Ishikawa (cell line): Measurements from ENCODE around the gene GPR15.

ENCODE experiments used
- CEBPB ChIP-seq: IDR thresholded peaks from 2 replicates; pipeline ENCODE4 v1.6.1; 2012
- CREB1 ChIP-seq: IDR thresholded peaks from 2 replicates; pipeline ENCODE4 v1.6.1; 2012; ENCODE audit warnings: low read depth
- EGR1 ChIP-seq: IDR thresholded peaks from 2 replicates; pipeline ENCODE4 v1.6.1; 2012
- EP300 ChIP-seq: IDR thresholded peaks from 2 replicates; pipeline ENCODE4 v1.6.1; 2012; ENCODE audit warnings: borderline replicate concordance
- FOXM1 ChIP-seq: IDR thresholded peaks from 2 replicates; pipeline ENCODE4 v1.6.1; 2012; ENCODE audit warnings: low read depth, borderline replicate concordance
- RAD21 ChIP-seq: IDR thresholded peaks from 2 replicates; pipeline ENCODE4 v1.6.1; 2012; ENCODE audit warnings: low read depth
- TAF1 ChIP-seq: IDR thresholded peaks from 2 replicates; pipeline ENCODE4 v1.6.1; 2012; ENCODE audit warnings: low read depth, mild to moderate bottlenecking
- TCF12 ChIP-seq: IDR thresholded peaks from 2 replicates; pipeline ENCODE4 v1.6.1; 2012; ENCODE audit warnings: low read depth
- TEAD4 ChIP-seq: IDR thresholded peaks from 2 replicates; pipeline ENCODE4 v1.6.1; 2012
- YY1 ChIP-seq: IDR thresholded peaks from 2 replicates; pipeline ENCODE4 v1.6.1; 2012; ENCODE audit warnings: low read depth
- TF ChIP-seq, protein P1 (sequence below): IDR thresholded peaks from 2 replicates; pipeline ENCODE4 v1.6.1; 2012
- TF ChIP-seq, protein P2 (sequence below): IDR thresholded peaks from 2 replicates; pipeline ENCODE4 v1.6.1; 2012; ENCODE audit warnings: low read depth, mild to moderate bottlenecking

DNA sequence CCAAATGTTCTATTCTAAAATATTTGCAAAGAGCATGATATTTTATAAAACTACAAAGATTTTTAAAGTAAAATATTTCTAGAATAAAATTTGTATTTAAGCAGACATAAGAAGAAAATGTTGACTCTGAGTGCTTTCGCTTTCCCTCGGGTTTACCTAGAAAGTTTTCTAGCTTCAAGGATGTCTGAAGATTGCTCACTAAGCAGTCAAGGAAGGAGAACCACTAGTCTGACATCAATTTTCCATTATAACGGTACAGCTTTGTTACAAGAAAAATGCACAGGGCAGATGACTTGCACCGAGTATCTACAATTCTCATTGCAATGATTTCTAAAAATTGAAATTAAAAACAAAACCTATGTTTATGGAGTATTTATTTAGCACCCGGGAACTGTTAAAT is 14.2 kb downstream of the GPR15 start:
- TF ChIP-seq TEAD4: no peak
- no peak for TF ChIP-seq YY1
- no peak for TF ChIP-seq EP300
- TF ChIP-seq, protein P1, sequence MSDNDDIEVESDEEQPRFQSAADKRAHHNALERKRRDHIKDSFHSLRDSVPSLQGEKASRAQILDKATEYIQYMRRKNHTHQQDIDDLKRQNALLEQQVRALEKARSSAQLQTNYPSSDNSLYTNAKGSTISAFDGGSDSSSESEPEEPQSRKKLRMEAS: no peak
- TF ChIP-seq FOXM1: no peak
- TF ChIP-seq, protein P2, sequence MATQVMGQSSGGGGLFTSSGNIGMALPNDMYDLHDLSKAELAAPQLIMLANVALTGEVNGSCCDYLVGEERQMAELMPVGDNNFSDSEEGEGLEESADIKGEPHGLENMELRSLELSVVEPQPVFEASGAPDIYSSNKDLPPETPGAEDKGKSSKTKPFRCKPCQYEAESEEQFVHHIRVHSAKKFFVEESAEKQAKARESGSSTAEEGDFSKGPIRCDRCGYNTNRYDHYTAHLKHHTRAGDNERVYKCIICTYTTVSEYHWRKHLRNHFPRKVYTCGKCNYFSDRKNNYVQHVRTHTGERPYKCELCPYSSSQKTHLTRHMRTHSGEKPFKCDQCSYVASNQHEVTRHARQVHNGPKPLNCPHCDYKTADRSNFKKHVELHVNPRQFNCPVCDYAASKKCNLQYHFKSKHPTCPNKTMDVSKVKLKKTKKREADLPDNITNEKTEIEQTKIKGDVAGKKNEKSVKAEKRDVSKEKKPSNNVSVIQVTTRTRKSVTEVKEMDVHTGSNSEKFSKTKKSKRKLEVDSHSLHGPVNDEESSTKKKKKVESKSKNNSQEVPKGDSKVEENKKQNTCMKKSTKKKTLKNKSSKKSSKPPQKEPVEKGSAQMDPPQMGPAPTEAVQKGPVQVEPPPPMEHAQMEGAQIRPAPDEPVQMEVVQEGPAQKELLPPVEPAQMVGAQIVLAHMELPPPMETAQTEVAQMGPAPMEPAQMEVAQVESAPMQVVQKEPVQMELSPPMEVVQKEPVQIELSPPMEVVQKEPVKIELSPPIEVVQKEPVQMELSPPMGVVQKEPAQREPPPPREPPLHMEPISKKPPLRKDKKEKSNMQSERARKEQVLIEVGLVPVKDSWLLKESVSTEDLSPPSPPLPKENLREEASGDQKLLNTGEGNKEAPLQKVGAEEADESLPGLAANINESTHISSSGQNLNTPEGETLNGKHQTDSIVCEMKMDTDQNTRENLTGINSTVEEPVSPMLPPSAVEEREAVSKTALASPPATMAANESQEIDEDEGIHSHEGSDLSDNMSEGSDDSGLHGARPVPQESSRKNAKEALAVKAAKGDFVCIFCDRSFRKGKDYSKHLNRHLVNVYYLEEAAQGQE: no peak
- no peak for TF ChIP-seq CEBPB
- no peak for TF ChIP-seq EGR1
- TF ChIP-seq RAD21: no peak
- no peak for TF ChIP-seq TAF1
- no peak for TF ChIP-seq CREB1
- TF ChIP-seq TCF12: no peak
